GM18861 (cell line): Measurements from ENCODE around the gene DYNC1I1.
"Not testable (repeated sequence)": the region's sequence is repeated elsewhere in the genome, so short reads cannot be mapped to it uniquely, and the experiment has no call there.

ENCODE experiments used
- ATAC-seq: cut with Tn5 transposase; IDR thresholded peaks from one replicate; pipeline ENCODE4 v1.9.1; 2021; ENCODE audit not compliant: unreplicated experiment

Gene DYNC1I1

GRCh38 chr7:95906851-95907250, 134.5 kb downstream of the DYNC1I1 start:
- no peak for ATAC-seq

GRCh38 chr7:95907337-95907736, 135.0 kb downstream of the DYNC1I1 start:
- ATAC-seq: no peak

GRCh38 chr7:95908499-95908898, 136.1 kb downstream of the DYNC1I1 start:
- ATAC-seq: no peak

- no peak for ATAC-seq
Measured at GRCh38 chr7:95910341-95910740, 138.0 kb downstream of the DYNC1I1 start.

- no peak for ATAC-seq
Measured at GRCh38 chr7:95915731-95916130, 143.4 kb downstream of the DYNC1I1 start.

GRCh38 chr7:95916573-95917297, 144.4 kb downstream of the DYNC1I1 start:
- ATAC-seq: peak; percentile 67

- ATAC-seq: no peak
Measured at GRCh38 chr7:95917634-95918033, 145.3 kb downstream of the DYNC1I1 start.

GRCh38 chr7:95919556-95919955, 147.2 kb downstream of the DYNC1I1 start:
- ATAC-seq: no peak

- ATAC-seq: no peak
Measured at GRCh38 chr7:95921543-95921942, 149.2 kb downstream of the DYNC1I1 start.

GRCh38 chr7:95922191-95922590, 149.8 kb downstream of the DYNC1I1 start:
- no peak for ATAC-seq

GRCh38 chr7:95925236-95925635, 152.9 kb downstream of the DYNC1I1 start:
- no peak for ATAC-seq

GRCh38 chr7:95925971-95926370, 153.6 kb downstream of the DYNC1I1 start:
- no peak for ATAC-seq

- ATAC-seq: no peak
Measured at GRCh38 chr7:95927756-95928155, 155.4 kb downstream of the DYNC1I1 start.

GRCh38 chr7:95929710-95930280, 157.4 kb downstream of the DYNC1I1 start:
- no peak for ATAC-seq

- ATAC-seq: no peak
Measured at GRCh38 chr7:95931460-95932232, 159.3 kb downstream of the DYNC1I1 start.

- ATAC-seq: no peak
Measured at GRCh38 chr7:95933618-95934017, 161.3 kb downstream of the DYNC1I1 start.

GRCh38 chr7:95944867-95945266, 172.5 kb downstream of the DYNC1I1 start:
- not testable (repeated sequence) for ATAC-seq

GRCh38 chr7:95950698-95951097, 178.3 kb downstream of the DYNC1I1 start:
- ATAC-seq: no peak

- no peak for ATAC-seq
Measured at GRCh38 chr7:95951531-95951930, 179.2 kb downstream of the DYNC1I1 start.

- no peak for ATAC-seq
Measured at GRCh38 chr7:95951997-95952795, 179.8 kb downstream of the DYNC1I1 start.

GRCh38 chr7:95952851-95953250, 180.5 kb downstream of the DYNC1I1 start:
- no peak for ATAC-seq
